Measurements from ENCODE around the gene RAB12.
"Not testable (repeated sequence)": the region's sequence is repeated elsewhere in the genome, so short reads cannot be mapped to it uniquely, and the experiment has no call there.

The RAB12 gene

DNA sequence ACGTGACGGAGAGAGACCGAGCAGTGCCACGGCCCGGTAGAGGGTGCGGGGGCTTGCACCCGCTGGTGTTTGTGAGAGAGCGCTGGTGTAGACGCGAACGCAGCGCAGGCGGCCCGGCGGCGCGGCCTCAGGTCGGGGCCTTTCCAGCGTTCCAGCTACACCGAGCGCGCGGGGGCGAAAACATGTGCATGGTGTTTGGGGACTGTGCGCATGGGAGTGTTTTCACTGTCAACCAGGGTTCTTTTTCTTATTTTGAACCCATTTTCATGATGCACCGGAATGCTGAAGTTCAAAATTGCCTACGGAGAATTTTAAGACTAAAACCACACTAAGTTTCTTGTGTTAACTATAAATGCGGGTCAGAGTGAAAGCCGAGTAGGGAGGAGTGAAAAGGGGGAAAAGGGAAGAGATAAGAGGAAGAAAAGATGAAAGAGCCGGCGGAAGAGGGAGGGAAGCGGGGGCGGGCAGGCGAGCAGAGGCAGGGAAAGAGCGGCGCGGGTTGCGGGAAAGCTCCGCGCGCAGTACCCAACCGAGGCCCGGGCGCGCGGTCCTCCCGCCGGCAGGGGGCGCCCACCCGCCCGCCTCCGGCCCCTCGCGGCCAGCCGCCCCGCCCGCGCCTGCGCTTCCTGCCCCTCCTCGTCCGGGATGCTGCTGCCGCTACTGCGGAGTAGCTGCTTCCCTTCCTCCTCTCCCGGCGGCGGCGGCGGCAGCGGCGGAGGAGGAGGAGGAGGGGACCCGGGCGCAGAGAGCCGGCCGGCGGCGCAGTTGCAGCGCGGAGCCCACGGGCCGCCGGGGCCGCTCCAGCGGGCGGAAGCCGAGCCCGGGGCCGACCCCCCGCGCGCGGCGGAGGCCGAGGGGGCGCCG lies at the start of gene RAB12:
TSS of gene RAB12 (plus strand) at position 643 of the 864 bp plus-strand sequence. CDS start at position 646, 3 bp downstream.
- peak in 55 of 58 donors; percentile 25 to 90 (median 75) for DNase-seq

GRCh38 chr18:8559612-8560186 lies 49.5 kb upstream of the RAB12 start:
- DNase-seq: no peak

GRCh38 chr18:8561123-8561910 lies 47.9 kb upstream of the RAB12 start:
- DNase-seq: no peak

DNA sequence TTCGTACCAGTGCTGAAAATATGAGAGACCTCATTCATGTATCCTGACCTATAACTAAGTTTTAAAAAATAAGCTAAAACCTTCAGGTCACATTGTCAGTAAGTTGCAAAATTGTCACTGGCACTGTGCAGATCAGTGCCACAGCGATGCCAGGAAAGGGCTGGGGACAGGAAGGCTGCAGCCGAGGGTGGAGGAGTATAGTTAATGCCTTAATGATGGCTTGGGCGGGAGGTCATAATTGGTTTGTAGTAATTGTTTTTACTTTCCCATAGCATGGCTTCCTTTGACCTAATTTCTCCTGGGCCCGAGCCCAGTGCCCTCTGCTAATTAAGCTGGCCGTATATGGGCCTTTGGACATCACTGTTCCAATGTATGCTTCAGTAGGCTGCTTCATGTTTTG lies 47.2 kb upstream of the RAB12 start:
- no peak for DNase-seq

GRCh38 chr18:8562919-8563318 lies 46.3 kb upstream of the RAB12 start:
- no peak for DNase-seq

DNA sequence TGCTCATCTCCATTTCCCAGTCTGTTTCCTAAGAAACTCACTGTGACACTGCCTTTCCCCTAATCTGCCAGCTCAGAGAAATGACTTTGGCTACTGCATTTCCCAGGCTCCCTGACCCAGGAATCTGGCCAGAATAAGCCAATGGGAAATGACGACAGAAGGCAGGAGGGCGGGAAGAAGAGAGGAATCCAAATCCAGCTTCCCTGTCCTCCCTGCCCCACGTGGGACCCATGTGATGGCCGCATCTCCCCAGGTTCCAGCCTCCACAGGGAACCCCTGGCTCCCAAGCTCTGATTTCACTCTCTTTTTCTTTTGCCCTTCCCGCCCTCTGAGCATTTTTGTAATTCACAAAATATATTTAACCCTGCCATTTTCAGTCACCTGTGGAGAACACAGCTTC lies 37.8 kb upstream of the RAB12 start:
- DNase-seq: no peak

DNA sequence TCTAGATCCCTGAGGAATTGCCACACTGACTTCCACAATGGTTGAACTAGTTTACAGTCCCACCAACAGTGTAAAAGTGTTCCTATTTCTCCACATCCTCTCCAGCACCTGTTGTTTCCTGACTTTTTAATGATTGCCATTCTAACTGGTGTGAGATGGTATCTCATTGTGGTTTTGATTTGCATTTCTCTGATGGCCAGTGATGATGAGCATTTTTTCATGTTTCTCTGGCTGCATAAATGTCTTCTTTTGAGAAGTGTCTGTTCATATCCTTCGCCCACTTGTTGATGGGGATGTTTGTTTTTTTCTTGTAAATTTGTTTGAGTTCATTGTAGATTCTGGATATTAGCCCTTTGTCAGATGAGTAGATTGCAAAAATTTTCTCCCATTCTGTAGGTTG lies 35.5 kb upstream of the RAB12 start:
- DNase-seq: not testable (repeated sequence)

GRCh38 chr18:8584798-8585197 lies 24.4 kb upstream of the RAB12 start:
- no peak for DNase-seq

DNA sequence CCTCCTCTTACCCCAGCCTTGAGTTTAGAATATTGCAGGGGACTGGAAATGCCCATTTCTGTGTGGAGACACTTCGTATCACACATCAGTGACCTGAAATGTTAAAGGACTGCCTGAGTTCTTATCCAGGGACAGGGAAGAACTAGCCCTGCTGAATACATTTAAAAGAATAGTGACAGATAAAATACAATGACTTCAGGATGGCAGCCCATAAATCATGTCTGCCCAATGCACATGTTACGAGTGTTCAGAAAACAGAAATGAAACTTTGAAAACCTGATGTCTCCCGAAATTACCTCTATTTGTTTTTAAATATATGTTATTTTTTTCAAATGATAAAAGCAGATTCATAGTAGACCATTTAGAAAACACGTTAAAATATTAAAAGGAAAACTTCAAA lies 22.3 kb upstream of the RAB12 start:
- DNase-seq: no peak

DNA sequence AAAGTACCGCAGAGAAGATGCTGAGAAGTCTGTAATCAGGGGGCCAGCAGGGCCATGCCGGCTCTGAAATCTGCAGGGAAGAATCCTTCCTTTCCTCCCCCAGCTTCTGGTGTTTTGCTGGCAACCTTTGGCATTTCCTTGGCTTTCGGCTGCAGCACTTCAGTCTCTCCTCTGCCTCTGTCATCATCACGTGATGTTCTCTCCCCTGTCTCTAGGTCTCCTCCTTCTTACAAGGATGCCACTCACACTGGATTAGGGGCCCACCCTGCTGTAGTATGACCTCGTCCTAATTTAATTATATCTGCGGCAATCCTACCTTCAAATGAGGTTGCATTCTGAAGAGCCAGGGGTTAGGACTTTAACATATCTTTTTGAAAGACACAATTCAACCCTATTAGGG lies 13.8 kb upstream of the RAB12 start:
- DNase-seq: no peak

DNA sequence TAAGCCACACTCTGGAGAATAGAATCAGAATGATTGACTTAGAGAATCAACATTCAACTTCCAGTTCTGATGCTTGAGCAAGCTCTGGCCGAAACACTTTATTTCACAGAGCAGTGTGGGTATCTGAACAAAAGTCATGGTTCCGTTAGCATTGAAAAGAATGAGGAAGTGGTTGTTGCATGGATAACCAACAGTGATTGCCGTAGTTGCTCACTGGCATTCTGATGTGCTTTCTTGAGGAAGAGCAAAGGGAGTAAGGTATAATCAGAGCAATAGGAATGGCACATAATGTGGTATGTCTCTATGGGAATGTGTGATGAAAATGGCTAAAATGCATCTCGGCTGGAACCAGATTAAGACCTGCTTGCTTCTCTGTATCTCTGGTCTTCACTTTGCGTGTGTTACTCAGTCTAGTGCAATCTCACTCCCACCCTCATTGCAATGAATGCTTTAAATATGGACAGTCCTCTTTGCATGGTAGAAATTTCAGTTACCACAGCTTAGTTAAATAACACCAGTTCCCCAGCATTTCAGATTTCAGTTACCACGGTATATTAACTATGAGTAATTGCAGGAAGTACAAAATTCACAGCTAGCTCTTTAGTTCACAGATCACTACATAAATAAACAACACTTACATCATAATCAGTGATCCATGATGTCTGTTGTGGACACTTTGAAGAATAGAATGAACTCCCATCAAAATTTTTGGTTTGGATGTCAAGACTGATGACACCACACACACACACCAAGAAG lies 7.8 kb upstream of the RAB12 start:
- no peak for DNase-seq

DNA sequence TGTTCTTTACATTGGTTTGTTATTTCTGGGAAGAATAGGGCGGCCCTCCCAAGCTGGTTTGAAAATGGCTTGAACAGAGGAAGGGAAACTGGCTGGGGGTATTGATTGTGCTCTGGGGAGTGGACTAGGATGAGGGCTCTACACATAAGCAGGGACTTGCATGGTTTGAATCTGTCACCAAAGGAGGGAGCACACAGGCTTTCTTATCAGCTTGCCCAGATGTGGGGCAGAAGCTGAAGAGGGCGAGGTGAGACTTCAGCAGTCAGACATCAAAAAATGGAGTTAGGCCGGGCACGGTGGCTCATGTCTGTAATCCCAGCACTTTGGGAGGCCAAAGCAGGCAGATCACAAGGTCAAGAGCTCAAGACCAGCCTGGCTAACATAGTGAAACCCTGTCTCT lies 7.2 kb upstream of the RAB12 start:
- DNase-seq: no peak

GRCh38 chr18:8602557-8602956 lies 6.7 kb upstream of the RAB12 start:
- DNase-seq: no peak

DNA sequence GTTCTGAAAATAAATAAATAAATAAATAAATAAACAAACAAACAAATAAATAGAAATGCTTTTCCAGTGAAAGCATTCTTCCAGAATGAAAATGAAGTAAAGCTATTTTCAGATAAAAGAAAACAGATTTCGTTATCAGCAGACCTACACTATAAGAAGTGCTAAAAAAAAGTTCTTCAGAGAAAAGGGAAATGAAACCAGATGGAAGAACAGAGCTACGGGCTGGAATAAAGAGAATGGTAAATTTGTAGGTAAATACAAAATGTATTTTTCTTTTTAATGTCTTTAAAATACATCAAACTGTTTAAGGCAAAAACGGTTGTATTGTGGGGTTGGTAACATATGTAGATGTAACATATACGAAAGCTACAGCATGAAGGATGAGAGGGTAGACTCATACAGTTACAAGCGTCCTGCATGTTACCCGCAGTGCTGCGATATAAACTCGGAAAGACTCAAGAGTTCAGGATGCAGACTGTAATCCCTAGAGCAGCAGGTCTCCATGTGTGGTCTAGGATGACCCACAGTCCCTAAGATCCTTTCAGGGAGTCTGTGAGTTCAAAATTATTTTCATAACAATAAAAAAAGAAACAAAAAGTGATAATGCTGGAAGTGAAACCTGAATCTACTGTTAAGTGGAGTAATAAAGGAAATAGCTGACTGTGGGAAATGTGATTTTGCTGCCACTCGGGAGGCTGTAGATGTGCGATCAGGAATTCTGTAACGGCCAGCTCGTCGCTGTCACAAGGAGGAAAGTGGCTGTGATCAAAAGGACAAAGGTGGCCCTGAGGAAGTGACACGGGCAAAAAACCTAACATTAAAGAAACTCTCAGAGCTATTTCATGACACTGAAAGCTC lies 5.3 kb upstream of the RAB12 start:
- DNase-seq: no peak

DNA sequence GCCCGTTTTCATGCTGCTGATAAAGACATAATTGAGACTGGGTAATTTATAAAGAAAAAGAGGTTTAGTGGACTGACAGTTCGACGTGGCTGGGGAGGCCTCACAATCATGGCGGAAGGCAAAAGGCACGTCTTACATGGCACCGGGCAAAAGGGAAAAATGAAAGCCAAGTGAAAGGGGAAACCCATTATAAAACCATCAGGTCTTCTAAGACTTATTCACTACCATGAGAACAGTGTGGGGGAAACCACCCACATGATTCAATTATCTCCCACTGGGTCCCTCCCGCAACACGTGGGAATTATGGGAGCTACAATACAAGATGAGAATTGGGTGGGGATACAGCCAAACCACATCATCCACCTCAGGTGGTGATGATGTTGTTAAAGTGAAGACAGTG lies 3.3 kb upstream of the RAB12 start:
- DNase-seq: no peak

DNA sequence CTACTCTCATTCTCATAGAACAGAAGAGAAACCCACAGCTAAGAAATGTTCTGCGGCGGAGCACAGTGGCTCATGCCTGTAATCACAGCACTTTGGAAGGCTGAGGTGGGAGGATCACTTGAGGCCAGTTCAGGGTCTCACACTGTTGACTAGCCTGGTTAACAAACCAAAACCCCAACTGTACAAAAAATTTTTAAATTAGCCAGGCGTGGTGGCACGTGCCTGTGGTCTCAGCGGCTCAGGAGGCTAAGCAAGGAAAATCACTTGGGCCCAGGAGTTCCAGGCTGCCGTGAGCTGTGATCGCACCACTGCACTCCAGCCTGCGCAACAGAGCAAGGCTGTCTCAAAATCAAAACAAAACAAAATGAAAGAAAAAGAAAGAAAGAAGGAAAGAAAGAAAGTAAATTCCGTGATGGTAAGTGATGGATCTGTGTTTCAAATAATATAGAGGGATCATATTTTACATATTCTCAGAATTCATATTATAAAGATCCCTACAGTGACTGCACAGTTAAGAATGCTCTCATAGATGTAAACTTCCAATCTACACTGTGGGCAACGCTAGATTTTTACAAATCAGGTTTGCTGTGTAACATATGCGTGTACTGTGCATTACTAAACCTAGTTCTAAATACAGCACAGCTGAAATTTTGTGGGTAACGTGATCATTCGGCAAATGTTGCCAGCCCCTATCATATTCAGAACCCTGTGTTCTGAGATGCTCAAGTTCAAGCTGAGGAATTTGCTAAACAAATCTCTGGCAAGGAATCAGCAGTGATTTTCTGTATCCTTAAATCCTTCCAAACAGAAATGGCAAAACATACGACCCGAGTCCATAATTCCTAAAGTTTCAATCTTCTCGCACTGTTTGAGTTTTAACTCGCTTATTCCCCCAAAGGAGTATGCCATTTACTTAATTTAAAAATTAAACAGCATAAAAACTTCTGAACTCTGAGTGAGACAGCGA lies 1.2 kb upstream of the RAB12 start:
- DNase-seq: no peak

DNA sequence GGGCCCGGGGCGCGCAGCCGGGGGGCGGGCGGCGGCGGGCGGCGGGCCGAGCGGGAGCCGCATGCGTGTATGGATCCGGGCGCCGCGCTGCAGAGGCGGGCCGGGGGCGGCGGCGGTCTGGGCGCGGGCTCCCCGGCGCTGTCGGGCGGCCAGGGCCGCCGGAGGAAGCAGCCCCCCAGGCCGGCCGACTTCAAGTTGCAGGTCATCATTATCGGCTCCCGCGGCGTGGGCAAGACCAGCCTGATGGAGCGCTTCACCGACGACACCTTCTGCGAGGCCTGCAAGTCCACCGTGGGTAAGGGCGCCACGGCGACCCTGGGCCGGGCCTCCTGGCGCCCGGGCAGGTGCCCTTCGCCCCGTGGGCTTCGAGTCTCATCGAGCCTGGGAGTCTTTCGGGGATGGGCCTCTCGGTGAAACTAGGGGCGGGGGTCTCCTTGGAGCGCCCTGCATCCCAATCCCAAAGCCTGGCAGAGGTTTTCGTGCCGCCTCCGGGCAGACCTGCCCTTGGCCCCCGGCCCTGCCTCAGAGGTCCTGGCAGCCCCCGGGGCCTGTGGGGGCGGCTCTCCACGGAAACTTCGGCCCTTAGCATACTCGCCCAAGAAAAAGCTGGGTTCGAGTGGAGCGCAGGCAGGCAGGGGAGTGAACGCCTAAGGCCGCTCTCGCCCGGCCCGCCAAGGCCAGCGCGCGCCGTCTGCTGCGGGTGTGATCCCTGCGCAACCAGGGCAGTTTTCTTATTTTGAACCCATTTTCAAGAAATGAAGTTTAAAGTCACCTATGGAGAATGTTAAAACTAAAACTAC lies 622 bp downstream of the RAB12 start:
- DNase-seq: peak in 1 of 58 donors; percentile 34

DNA sequence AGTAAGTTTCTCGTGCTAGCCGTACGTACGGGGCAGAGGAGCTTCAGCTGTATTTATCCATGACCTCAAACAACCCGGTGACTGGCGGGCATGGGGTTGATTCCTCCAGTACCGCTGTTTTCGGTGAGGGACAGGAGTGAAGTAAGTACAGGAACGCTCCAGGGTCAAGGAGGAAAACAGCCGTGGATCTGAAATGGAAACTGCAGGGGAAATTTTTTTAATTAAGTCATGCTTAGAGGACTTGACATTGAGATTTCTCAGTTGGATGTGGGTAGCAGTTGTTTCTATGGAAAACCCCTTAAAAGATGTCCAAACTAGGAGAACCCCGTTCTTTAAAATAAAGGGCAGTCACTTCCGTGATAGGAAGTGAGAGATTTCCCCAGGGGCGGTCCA lies 1.2 kb downstream of the RAB12 start:
- no peak for DNase-seq
